ENCODE measurements around the gene EFCAB6. TPM values are rescaled to one million over a fixed set of nuclear protein-coding genes. Genes with fewer than 3 reads are reported as not detected.

Gene EFCAB6
- total and polyA plus RNA-seq, 9 of the 15 experiments (the other 6 are each of a cell fraction or from before 2014, with no cell fraction given): 0.06 TPM; not detected in 8

GRCh38 chr22:43819931-43820640 lies 8.0 kb upstream of the EFCAB6 start:
- no peak for DNase-seq (ENCODE audit: extremely low read depth in 1 of 4, low spot score in 3 of 4)
- no peak overlapping the region for H3K9ac ChIP-seq (ENCODE audit: insufficient read depth in 1 of 2, low read depth in 2 of 2, low read length in 2 of 2)
- H3K36me3 ChIP-seq (ENCODE audit: control insufficient read depth, insufficient read depth, low read length): no peaks in the 10 kb centered on the region
- H3K4me2 ChIP-seq (ENCODE audit: insufficient read depth, low read length): no peak overlapping the region
- in situ Hi-C loops (cut with MboI) (no loop called here), intact Hi-C loops (cut with micrococcal nuclease) (no loop called here)
- BruUV-seq (replicated peaks): no TSS peak
- no peak overlapping the region for H3K27ac ChIP-seq (ENCODE audit: extremely low read depth, low read depth, low read length)
- no peak for FAIRE-seq
- POLR2A ChIA-PET: no interaction called here
- no peak overlapping the region for H2AFZ ChIP-seq (ENCODE audit: low read depth, low read length)
- H3K79me2 ChIP-seq (ENCODE audit: control insufficient read depth, insufficient read depth, low read length): no peaks in the 10 kb centered on the region
- CTCF ChIA-PET (ENCODE audit: low intra/inter-chr PET ratio): no interaction called here
- H3K9me1 ChIP-seq (ENCODE audit: control insufficient read depth, insufficient read depth, low read length): no peaks in the 10 kb centered on the region
- WGBS (ENCODE audit: insufficient coverage, low coverage, missing lambda C conversion rate): 3% methylated on average over 9 of the region's 13 CpGs
- H3K27me3 ChIP-seq (ENCODE audit: control insufficient read depth in 2 of 2, insufficient read depth in 2 of 2, low read length in 2 of 2): peaks cover 7 to 56% of the 10 kb centered on the region in 2 experiments; a peak in 3 of 5 replicates
- H4K20me1 ChIP-seq (replicated peaks; ENCODE audit: control insufficient read depth, insufficient read depth, low read length): peaks cover 5% of the 10 kb centered on the region; the same call in 1 of the 2 replicates
- H3K9me3 ChIP-seq (replicated peaks; ENCODE audit: control insufficient read depth, insufficient read depth, low read depth, low read length): no peaks in the 10 kb centered on the region
- ATAC-seq: no peak
- no peak overlapping the region for H3K4me3 ChIP-seq
- no peaks in the 10 kb centered on the region for H3K4me1 ChIP-seq (replicated peaks in 1 of 2; ENCODE audit: control insufficient read depth in 2 of 2, insufficient read depth in 2 of 2, low read length in 2 of 2)
- no peak for TF ChIP-seq FOXJ3 (CRISPR knock-in tag; IDR thresholded peaks at IDR 0.05)
- no peak for TF ChIP-seq ZNF518B (CRISPR knock-in tag; IDR thresholded peaks at IDR 0.05)
- no peak for TF ChIP-seq SNIP1 (IDR thresholded peaks at IDR 0.05; ENCODE audit: low read depth)
- TF ChIP-seq, protein P1, sequence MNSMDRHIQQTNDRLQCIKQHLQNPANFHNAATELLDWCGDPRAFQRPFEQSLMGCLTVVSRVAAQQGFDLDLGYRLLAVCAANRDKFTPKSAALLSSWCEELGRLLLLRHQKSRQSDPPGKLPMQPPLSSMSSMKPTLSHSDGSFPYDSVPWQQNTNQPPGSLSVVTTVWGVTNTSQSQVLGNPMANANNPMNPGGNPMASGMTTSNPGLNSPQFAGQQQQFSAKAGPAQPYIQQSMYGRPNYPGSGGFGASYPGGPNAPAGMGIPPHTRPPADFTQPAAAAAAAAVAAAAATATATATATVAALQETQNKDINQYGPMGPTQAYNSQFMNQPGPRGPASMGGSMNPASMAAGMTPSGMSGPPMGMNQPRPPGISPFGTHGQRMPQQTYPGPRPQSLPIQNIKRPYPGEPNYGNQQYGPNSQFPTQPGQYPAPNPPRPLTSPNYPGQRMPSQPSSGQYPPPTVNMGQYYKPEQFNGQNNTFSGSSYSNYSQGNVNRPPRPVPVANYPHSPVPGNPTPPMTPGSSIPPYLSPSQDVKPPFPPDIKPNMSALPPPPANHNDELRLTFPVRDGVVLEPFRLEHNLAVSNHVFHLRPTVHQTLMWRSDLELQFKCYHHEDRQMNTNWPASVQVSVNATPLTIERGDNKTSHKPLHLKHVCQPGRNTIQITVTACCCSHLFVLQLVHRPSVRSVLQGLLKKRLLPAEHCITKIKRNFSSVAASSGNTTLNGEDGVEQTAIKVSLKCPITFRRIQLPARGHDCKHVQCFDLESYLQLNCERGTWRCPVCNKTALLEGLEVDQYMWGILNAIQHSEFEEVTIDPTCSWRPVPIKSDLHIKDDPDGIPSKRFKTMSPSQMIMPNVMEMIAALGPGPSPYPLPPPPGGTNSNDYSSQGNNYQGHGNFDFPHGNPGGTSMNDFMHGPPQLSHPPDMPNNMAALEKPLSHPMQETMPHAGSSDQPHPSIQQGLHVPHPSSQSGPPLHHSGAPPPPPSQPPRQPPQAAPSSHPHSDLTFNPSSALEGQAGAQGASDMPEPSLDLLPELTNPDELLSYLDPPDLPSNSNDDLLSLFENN (IDR thresholded peaks at IDR 0.05; ENCODE audit: low read depth in 2 of 2, low read length in 2 of 2): no peak
- no peak for TF ChIP-seq PHF8 (IDR thresholded peaks at IDR 0.05; ENCODE audit: borderline replicate concordance, low read length)
- no peak for TF ChIP-seq ATF7 (IDR thresholded peaks at IDR 0.05)
- TF ChIP-seq ZNF124 (CRISPR knock-in tag; IDR thresholded peaks at IDR 0.05): no peak
- TF ChIP-seq TAF15 (IDR thresholded peaks at IDR 0.05; ENCODE audit: low read depth, low read length): no peak
- TF ChIP-seq NFE2 (IDR thresholded peaks at IDR 0.05; ENCODE audit: low read depth): no peak
- TF ChIP-seq MTF1 (CRISPR knock-in tag; IDR thresholded peaks at IDR 0.05; ENCODE audit: borderline replicate concordance): no peak
- TF ChIP-seq GTF3C2 (IDR thresholded peaks at IDR 0.05; ENCODE audit: borderline replicate concordance, extremely low read depth, insufficient read length): no peak

Data from K562 (cell line).